ENCODE results near the gene PRKCB. TPM values are rescaled to one million over a fixed set of nuclear protein-coding genes. Genes with fewer than 3 reads are reported as not detected.
A peak's percentile ranks its signal among the peaks of the same experiment; 100 is the strongest.

The PRKCB gene
- total and polyA plus RNA-seq, 12 donors, result 0.30 to 8.8 (median 1.1) TPM

- no peak for DNase-seq
- Histone ChIP-seq H3K4me3 (no peak overlapping the region), H3K27me3 (peaks cover 0 to 7% (median 0%) of the 10 kb centered on the region in 7 donors), H3K36me3 (peaks cover 0 to 25% (median 0%) of the 10 kb centered on the region in 9 donors), H3K4me1 (no peaks in the 10 kb centered on the region), H3K9me3 (no peaks in the 10 kb centered on the region), H3K27ac (no peak overlapping the region)
- no peak for TF ChIP-seq CTCF (IDR thresholded peaks at IDR 0.05)
- WGBS, 2 donors, result 88 to 95% methylated on average over 3 of the region's 3 CpGs
- intact Hi-C loops (cut with DNase I), result no loop called here
- ATAC-seq, result no peak
Observed at GRCh38 chr16:24206926-24207325, 371.1 kb downstream of the PRKCB start.

- peaks cover 0 to 7% (median 0%) of the 10 kb centered on the region in 7 donors for H3K27me3 ChIP-seq
- H3K36me3 ChIP-seq, result peaks cover 0 to 26% (median 0%) of the 10 kb centered on the region in 9 donors
- no peaks in the 10 kb centered on the region for H3K9me3 ChIP-seq
- TF ChIP-seq CTCF (IDR thresholded peaks at IDR 0.05), result no peak
- intact Hi-C loops (cut with DNase I), result no loop called here
- no peak overlapping the region for H3K4me3 ChIP-seq
- 16 to 25% methylated on average over 5 of the region's 5 CpGs for WGBS, 2 donors
- DNase-seq (peak in 1 of 2 donors; percentile 11), ATAC-seq (peak in 6 of 8 donors; percentile 50 to 87 (median 70))
- H3K4me1 ChIP-seq, result no peaks in the 10 kb centered on the region
- no peak overlapping the region for H3K27ac ChIP-seq
Observed at GRCh38 chr16:24208710-24209109, 372.9 kb downstream of the PRKCB start.

GRCh38 chr16:24214992-24215391, 379.2 kb downstream of the PRKCB start:
- DNase-seq, result no peak
- no peak for ATAC-seq
- WGBS, 2 donors, result 82 to 85% methylated on average over 3 of the region's 3 CpGs
- intact Hi-C loops (cut with DNase I), result loop anchor here in 1 of 10 donors (10.0 kb wide), 1 partner anchor 60 kb away; no protein-coding TSS in a partner anchor
- Histone ChIP-seq H3K4me1 (no peaks in the 10 kb centered on the region), H3K27me3 (no peaks in the 10 kb centered on the region), H3K9me3 (no peaks in the 10 kb centered on the region), H3K36me3 (peaks cover 0 to 22% (median 0%) of the 10 kb centered on the region in 9 donors), H3K27ac (no peak overlapping the region), H3K4me3 (no peak overlapping the region)
- TF ChIP-seq CTCF (IDR thresholded peaks at IDR 0.05), result no peak

GRCh38 chr16:24216961-24217360, 381.2 kb downstream of the PRKCB start:
- H3K4me3 ChIP-seq, result no peak overlapping the region
- H3K36me3 ChIP-seq, result peaks cover 0 to 20% (median 0%) of the 10 kb centered on the region in 9 donors
- H3K27ac ChIP-seq, result no peak overlapping the region
- no peaks in the 10 kb centered on the region for H3K9me3 ChIP-seq
- peaks cover 0 to 4% (median 0%) of the 10 kb centered on the region in 9 donors for H3K4me1 ChIP-seq
- intact Hi-C loops (cut with DNase I), result loop anchor here in 1 of 10 donors (10.0 kb wide), 1 partner anchor 62 kb away; no protein-coding TSS in a partner anchor
- TF ChIP-seq CTCF (IDR thresholded peaks at IDR 0.05), result no peak
- DNase-seq (no peak), ATAC-seq (no peak)
- no peaks in the 10 kb centered on the region for H3K27me3 ChIP-seq
